Hepatocyte (in vitro differentiated cells): ENCODE data around the gene ZBED3. TPM values are rescaled to one million over a fixed set of nuclear protein-coding genes. Genes with fewer than 3 reads are reported as not detected.
A peak's percentile ranks its signal among the peaks of the same experiment; 100 is the strongest.

Experiments used
- DNase-seq: peaks from one replicate; pipeline ENCODE4 v3.0.0-alpha.2; 2016; ENCODE audit warnings: low spot score
- H2AFZ ChIP-seq: fragments of 200-600 bp; sonication (generic); 2 replicates; pipeline ENCODE4 v1.6.0; 2016; ENCODE audit warnings: antibody characterized with exemption, mild to moderate bottlenecking
- H3K27ac ChIP-seq: fragments of 200-600 bp; sonication (generic); 2 replicates; pipeline ENCODE4 v1.5.1; 2016; ENCODE audit warnings: mild to moderate bottlenecking
- H3K27me3 ChIP-seq: fragments of 200-600 bp; sonication (generic); 2 replicates; pipeline ENCODE4 v1.6.1; 2016
- H3K36me3 ChIP-seq: fragments of 200-600 bp; sonication (generic); replicated peaks from 2 replicates; pipeline ENCODE4 v1.5.1; 2016; ENCODE audit warnings: low read depth; ENCODE audit not compliant: insufficient read depth
- H3K4me1 ChIP-seq: fragments of 200-600 bp; sonication (generic); 2 replicates; pipeline ENCODE4 v1.5.1; 2016; ENCODE audit warnings: mild to moderate bottlenecking, moderate library complexity; ENCODE audit not compliant: insufficient read depth
- H3K4me2 ChIP-seq: fragments of 200-600 bp; sonication (generic); 2 replicates; pipeline ENCODE4 v1.6.0; 2016
- H3K4me3 ChIP-seq: fragments of 200-600 bp; sonication (generic); 2 replicates; pipeline ENCODE4 v1.5.1; 2016; ENCODE audit warnings: mild to moderate bottlenecking
- H3K79me2 ChIP-seq: fragments of 200-600 bp; sonication (generic); 2 replicates; pipeline ENCODE4 v1.6.0; 2017; ENCODE audit warnings: mild to moderate bottlenecking
- H3K9me2 ChIP-seq: fragments of 200-600 bp; sonication (generic); replicated peaks from 2 replicates; pipeline ENCODE4 v1.6.0; 2017; ENCODE audit warnings: mild to moderate bottlenecking; ENCODE audit not compliant: insufficient read depth
- H3K9me3 ChIP-seq: fragments of 200-600 bp; sonication (generic); 2 replicates; pipeline ENCODE4 v1.5.1; 2016; ENCODE audit warnings: low read depth, mild to moderate bottlenecking
- H4K20me1 ChIP-seq: fragments of 200-600 bp; sonication (generic); 2 replicates; pipeline ENCODE4 v1.6.0; 2016; ENCODE audit warnings: mild to moderate bottlenecking; ENCODE audit not compliant: insufficient read depth, poor library complexity, severe bottlenecking
- CTCF ChIP-seq: fragments of 200-600 bp; sonication (generic); IDR thresholded peaks from 2 replicates; pipeline ENCODE4 v1.5.1; 2016; ENCODE audit warnings: antibody characterized with exemption, mild to moderate bottlenecking; ENCODE audit not compliant: poor library complexity
- EZH2 ChIP-seq: fragments of 200-600 bp; sonication (generic); IDR thresholded peaks from 2 replicates; pipeline ENCODE4 v1.6.1; 2016; ENCODE audit warnings: antibody characterized with exemption, mild to moderate bottlenecking, borderline replicate concordance
- EZH2phosphoT487 ChIP-seq: fragments of 200-600 bp; sonication (generic); IDR thresholded peaks from one replicate; pipeline ENCODE4 v1.6.1; 2018; ENCODE audit warnings: antibody characterized with exemption, mild to moderate bottlenecking, low read depth, moderate library complexity; ENCODE audit not compliant: unreplicated experiment, severe bottlenecking
- WGBS: methylation state at CpG from one replicate; pipeline ENCODE4 v1.1.6; 2016; ENCODE audit warnings: low lambda C conversion rate; ENCODE audit errors: missing lambda C conversion rate; 5-methylcytosine and 5-hydroxymethylcytosine counted together
- polyA plus RNA-seq: library from polyadenylated mRNA; unstranded; fragments of >200 nt; fragmentation: Nextera tagmentation; extraction: Ambion mirVana; gene quantifications from 2 replicates; pipeline ENCODE4 v1.2.1, GENCODE V29; 2016
- total RNA-seq: library from RNA; depleted of rRNA; stranded (reverse); fragments of >200 nt; gene quantifications from 2 replicates; pipeline ENCODE4 v1.2.3, GENCODE V29; 2014

Gene ZBED3
- total RNA-seq = 6.0 and 6.2 TPM in 2 replicates
- polyA plus RNA-seq = 27.2 and 29.8 TPM in 2 replicates

GRCh38 chr5:77086689-77087483, at the start of gene ZBED3:
Gene ZBED3 (minus strand): TSS chr5:77087285. CDS start chr5:77077878, 9,407 bp downstream.
- DNase-seq = peak; percentile 89
- peak within 1 kb of the TSS; percentile 93 for H2AFZ ChIP-seq
- TF ChIP-seq EZH2 (no peak), EZH2phosphoT487 (no peak), CTCF (peak; percentile 24)

GRCh38 chr5:77133061-77133758, 46.1 kb upstream of the ZBED3 start:
- Histone ChIP-seq H3K9me2 (no peaks in the 10 kb centered on the region), H3K79me2 (no peaks in the 10 kb centered on the region), H3K4me2 (no peak overlapping the region), H3K27me3 (no peaks in the 10 kb centered on the region), H2AFZ (no peak overlapping the region), H3K4me3 (no peak overlapping the region), H3K9me3 (no peaks in the 10 kb centered on the region), H3K27ac (no peak overlapping the region), H3K4me1 (no peaks in the 10 kb centered on the region), H4K20me1 (no peaks in the 10 kb centered on the region), H3K36me3 (no peaks in the 10 kb centered on the region)
- TF ChIP-seq CTCF (no peak), EZH2phosphoT487 (no peak), EZH2 (no peak)
- DNase-seq = peak; percentile 66
- 75% methylated on average over 1 of the region's 1 CpG for WGBS

More at GRCh38 chr5:77086689-77087483, at the start of gene ZBED3:
- Histone ChIP-seq H3K27ac (peak within 1 kb of the TSS; percentile 99), H4K20me1 (peaks cover 4% of the 10 kb centered on the region), H3K9me3 (no peaks in the 10 kb centered on the region), H3K36me3 (no peaks in the 10 kb centered on the region), H3K4me3 (peak within 1 kb of the TSS; percentile 69), H3K27me3 (no peaks in the 10 kb centered on the region), H3K4me1 (peaks cover 13% of the 10 kb centered on the region), H3K9me2 (no peaks in the 10 kb centered on the region), H3K4me2 (peak within 1 kb of the TSS; percentile 80), H3K79me2 (peaks cover 40% of the 10 kb centered on the region)
- 2% methylated on average over 35 of the region's 63 CpGs for WGBS

DNA sequence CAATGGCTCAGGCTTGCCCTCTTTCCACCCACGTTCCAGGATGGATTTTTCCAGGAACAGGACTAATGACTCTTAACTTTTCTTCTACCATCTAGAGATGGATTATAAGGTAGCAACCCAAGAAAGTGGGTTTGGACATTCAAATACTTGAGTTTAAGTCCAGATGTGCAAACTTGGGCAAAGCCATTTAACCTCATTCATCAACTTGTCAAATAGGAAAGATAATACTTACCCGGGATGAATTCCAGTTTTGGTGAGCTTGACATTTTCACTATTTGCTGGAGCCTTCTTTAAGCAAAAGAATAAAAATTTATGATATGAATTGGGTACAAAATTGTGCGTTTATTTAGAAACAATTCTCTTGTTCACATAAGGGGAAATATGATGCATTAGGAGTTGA, 44.3 kb upstream of the ZBED3 start:
- no peak for TF ChIP-seq CTCF
- Histone ChIP-seq H4K20me1 (no peaks in the 10 kb centered on the region), H3K4me1 (no peaks in the 10 kb centered on the region), H3K9me2 (no peaks in the 10 kb centered on the region), H2AFZ (no peak overlapping the region), H3K27me3 (no peaks in the 10 kb centered on the region), H3K9me3 (no peaks in the 10 kb centered on the region), H3K4me2 (no peak overlapping the region), H3K27ac (no peak overlapping the region), H3K79me2 (no peaks in the 10 kb centered on the region), H3K36me3 (no peaks in the 10 kb centered on the region), H3K4me3 (no peak overlapping the region)
- WGBS = 82% methylated on average over 3 of the region's 3 CpGs
- DNase-seq = no peak
